Stimulated activated naive CD4-positive, alpha-beta T cell (primary cell): ENCODE results near the gene KREMEN2.

ENCODE experiments used
- DNase-seq, 6 experiments: peaks; one replicate each; lab custom pipeline; 2025; lab: John Stamatoyannopoulos, UW

Gene KREMEN2

GRCh38 chr16:2977440-2977839 is 13.4 kb downstream of the KREMEN2 start:
- no peak for DNase-seq

- DNase-seq: no peak
Measured at GRCh38 chr16:2979669-2980226, 15.7 kb downstream of the KREMEN2 start.

GRCh38 chr16:2980227-2981176 is 16.4 kb downstream of the KREMEN2 start, which contains the start of gene PKMYT1:
TSS of gene PKMYT1 (minus strand) at chr16:2980446. CDS start at chr16:2979657, 789 bp downstream.
- peak; percentile 83 to 94 (median 90) for DNase-seq

- DNase-seq: no peak
Measured at GRCh38 chr16:2981177-2981898, 17.3 kb downstream of the KREMEN2 start.

DNA sequence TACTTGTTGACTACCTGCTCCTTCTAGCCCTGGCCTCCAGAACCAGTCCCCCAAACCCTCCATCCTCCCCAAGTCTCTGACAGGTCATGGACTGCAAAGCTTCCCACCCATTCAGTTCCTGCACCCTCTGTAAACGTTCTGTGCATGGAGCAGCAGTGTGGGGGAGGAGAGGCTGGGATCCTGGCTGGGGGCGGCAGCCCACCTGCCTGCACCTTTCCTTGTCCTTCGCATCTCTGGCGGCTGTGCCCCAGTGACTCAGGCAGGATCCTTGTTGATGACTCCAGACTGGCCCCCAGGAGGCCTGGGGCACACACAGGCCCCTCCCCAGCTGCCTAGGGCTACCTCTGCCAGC is 17.8 kb downstream of the KREMEN2 start:
- no peak for DNase-seq

DNA sequence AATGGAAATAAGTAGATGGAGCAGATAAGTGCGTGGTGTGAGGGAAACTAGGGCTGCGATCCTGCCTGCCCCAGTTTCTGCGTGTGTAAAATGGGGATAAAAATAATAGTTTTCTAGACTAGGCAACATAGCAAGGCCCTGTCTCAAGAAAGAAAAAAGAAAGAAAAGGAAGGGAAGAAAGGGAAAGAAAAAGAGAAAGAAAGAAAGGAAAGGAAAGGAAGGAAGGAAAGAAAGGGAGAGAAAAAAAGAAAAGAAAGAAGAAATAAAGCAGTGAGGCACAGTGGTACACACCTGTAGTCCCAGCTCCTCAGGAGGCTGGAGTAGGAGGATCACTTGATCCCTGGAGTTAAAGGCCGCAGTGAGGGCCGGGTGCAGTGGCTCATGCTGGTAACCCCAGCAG is 18.3 kb downstream of the KREMEN2 start:
- no peak for DNase-seq

GRCh38 chr16:2983706-2984136 is 19.6 kb downstream of the KREMEN2 start:
- peak in 5 of 6 experiments; percentile 21 to 60 (median 51) for DNase-seq

GRCh38 chr16:2985462-2985861 is 21.4 kb downstream of the KREMEN2 start:
- no peak for DNase-seq

DNA sequence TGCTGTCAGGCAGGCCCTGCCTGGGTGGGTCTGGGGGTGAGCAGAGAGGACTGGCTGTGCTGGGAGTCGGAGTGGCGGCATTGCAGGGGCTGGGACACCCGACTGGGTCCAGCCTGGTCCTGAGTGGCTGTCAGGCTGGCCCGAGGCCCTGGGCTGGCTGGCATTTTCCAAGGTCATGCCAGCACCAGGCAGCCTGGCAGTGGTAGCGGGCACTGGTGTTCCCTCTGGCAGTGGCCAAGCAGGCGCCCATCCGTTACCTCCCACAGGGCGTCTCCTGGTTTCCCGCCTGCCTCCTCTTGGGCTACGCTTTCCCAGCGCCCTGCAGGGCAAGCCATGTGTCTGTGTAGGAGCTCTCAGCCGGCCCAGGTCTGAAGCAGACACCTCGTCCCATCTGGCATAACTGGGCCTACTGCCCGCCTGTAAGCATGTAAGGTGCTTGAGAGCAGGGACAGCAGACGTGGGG is 21.8 kb downstream of the KREMEN2 start:
- no peak for DNase-seq

DNA sequence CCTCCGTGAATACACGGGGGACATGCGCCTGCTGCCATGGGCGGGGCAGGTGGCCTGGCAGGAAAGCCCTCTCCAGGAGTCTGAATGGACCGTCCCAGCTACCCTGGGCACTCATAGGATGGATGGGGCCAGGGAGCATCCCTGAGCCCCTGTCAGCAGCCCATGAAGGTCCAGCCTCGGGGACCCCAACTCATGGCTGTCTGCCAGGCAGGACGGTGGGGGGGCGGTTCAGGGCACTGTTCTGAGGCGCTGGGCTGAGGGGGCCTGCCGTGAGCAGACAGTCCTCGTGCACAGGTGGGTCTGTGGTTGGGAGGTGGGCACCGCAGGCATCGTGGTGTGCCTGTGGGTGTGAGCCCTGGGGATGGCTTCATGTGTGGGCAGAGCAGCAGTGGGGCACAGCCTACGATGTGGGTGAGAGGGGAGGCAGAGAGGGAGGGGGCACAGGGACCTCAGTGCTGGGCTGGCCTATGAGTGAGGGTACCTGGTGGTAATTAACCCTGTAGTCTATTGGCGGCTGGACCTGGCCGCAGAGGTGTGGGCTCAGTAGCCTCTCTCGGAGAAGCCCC is 22.6 kb downstream of the KREMEN2 start:
- no peak for DNase-seq

DNA sequence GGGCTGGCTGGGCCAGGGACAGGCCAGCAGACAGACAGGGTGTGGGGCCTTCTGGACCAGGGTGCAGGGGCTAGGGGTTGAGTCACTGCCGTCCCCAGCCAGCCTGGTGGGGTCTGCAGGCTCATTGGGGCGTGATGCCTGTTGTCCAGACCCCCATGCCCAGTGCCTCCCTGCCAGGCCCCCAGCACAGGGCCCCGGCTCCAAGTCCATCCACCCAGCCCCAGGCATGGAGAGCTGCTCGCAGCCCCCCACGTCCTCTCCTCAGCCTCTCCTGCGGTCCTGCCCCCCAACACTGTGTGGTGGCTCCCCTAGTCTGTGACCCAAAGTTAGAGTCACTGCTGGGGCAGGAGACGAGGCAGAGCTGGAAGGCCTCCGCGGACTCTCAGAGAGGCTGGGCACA is 23.2 kb downstream of the KREMEN2 start:
- no peak for DNase-seq

DNA sequence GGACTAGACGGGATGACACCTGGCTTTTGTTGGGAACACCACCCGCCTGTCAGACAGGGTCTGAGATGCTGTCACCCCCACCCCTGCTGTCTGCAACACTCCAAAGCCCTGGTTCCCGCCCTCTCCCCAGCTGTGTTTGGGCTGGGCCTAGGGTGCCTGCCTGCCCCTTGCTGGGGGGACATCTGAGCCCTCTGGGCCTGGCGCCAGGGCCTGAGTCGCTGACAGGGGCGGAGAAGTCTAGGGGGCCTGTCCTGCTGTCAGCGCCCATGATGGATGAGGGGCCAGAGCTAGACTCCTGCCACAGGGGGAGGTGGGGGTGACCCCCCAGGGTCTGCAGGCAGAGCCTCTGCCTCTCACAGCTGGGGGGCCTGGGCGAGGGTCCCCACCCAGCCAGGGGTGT is 23.8 kb downstream of the KREMEN2 start:
- DNase-seq: no peak

DNA sequence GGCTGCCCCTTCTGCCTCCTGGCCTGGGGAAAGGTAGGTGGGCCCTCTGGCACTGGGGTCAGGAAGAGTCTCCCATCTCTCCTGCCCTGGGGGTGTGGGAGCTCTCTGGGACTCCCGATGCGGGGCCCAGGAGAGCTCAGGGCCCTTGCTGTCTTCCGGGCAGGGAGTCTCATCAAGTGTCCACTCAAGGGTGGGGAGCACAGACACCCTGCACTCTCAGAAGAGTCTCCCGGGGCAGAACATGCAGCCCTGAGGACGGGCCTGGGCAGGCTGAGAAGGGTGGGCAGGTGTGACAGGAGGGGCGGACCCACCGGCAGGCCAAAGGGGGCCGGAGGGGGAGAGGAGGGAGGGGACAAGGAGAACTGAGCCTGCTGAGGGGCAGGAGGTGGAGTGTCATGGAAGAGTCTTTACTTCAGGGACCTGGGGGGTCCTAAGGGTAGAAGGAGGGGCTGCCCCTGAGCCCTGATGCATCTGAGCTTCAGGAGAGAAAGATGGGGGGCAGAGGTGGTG is 24.6 kb downstream of the KREMEN2 start:
- no peak for DNase-seq

DNA sequence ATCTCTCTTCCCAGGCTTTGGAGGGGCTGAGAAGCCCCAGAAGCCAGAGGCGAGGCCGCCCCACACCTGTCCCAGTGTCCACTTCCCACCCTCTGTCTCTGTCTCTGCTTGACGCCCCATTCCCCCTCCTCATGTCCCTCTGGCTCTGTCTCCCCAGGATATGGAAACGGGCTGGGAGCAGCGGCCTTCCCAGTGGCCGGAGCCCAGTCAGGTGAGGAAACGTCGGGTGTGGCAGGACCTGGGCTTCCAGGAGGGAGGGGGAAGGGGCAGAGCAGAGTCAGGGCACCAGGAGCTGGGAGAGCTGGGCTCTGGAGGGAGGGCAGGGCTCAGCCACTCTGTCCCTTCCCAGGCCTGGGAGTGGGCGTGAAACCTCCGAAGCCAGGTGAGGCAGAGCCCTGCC is 26.8 kb downstream of the KREMEN2 start:
- DNase-seq: no peak

- no peak for DNase-seq
Measured at GRCh38 chr16:2991566-2992261, 27.6 kb downstream of the KREMEN2 start.

DNA sequence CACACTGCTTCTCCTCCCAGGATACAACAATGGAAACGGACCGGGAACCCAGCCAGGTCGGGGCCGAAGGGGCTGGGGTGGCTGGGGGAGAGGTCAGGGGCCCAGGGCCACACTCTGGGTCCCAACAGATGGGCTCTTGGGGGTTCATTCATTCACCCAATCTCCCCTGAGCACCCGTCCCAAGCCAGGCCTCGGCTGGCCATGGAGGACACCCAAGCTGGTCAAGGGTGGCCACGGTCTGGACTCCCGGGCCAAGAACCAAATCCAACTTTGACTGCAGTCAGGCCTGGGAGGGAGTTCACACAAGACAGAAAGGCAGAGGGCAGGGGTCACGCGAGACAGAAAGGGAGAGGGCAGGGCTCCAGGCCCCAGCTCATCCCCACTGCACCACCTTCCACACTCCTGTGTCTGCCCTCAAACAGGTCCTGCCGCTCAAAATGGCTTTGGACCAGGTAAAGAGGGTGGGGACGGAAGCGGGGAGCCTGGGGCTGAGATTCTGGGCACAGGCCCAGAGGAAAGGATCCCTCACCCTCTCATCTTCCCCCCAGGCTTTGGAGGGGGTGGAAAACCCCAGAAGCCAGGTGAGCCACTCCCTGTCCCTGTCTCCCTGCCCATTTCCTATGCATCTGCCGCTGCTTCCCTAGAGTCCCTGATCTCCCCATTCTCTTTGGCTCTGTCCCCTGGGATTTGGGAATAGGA is 28.5 kb downstream of the KREMEN2 start:
- DNase-seq: no peak

DNA sequence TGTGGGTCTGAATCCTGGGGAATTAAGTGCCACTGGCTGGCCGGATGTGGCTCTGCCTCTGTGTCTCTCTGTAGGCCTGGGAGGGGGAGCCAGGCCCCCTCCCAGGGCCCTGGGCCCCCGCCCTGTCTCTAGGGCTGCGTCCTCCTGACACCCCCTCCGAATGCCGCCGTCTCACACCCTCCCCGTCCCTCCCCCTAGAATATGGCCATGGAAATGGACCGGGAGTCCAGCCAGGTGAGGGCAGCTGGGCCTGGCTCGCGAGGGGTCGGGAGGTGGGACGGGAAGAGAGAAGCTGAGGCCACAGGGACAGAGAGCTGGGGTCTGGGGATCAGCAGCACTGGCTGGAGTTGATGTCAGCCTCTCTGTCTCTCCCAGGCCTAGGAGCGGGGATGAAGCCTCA is 32.2 kb downstream of the KREMEN2 start:
- DNase-seq: no peak

- DNase-seq: no peak
Measured at GRCh38 chr16:2999929-3000328, 35.9 kb downstream of the KREMEN2 start.

GRCh38 chr16:3000540-3000939 is 36.5 kb downstream of the KREMEN2 start:
- no peak for DNase-seq

DNA sequence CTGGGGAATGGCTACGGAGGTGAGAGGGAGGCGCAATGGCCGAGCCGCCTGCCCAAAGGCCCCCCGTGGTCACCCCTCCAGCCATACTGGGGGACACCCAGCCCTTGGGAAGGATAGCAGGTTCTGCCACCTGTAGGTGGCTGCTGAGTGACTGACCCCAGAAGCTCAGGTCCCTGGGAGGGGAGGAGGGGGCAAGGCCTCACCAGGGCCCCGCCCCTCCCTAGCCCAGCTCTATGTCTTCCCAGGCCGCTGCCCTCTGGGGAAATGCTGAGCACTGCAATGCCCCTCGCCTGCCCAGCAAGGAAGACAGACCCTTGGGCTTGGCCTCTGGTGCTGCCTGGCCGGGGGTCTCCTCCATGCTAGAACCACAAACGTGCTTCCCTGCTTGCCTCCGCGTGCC is 37.2 kb downstream of the KREMEN2 start:
- no peak for DNase-seq
